Measurements from ENCODE around the gene ZFY.

- TF ChIP-seq CTCF (IDR thresholded peaks at IDR 0.05) (no peak), EP300 (IDR thresholded peaks at IDR 0.05) (no peak)
Observed at GRCh38 chrY:3002190-3002589, 67.0 kb downstream of the ZFY start.

Measured in stomach (tissue), 4 donors.